Fibroblast of lung (primary cell): ENCODE data around the gene SMAD5. TPM values are rescaled to one million over a fixed set of nuclear protein-coding genes. Genes with fewer than 3 reads are reported as not detected.

Source experiments
- DNase-seq, 2 donors: peaks; one replicate each; pipeline versions ENCODE4 v3.0.0 to v3.0.0-alpha.2; 2010; ENCODE audit warnings: low read depth in 2 of 2
- H2AFZ ChIP-seq: 2 replicates; pipeline ENCODE4 v1.5.1; 2012; ENCODE audit warnings: low read length, control low read depth, inconsistent platforms
- H3K27ac ChIP-seq: 2 replicates; pipeline ENCODE4 v1.5.1; 2011; ENCODE audit warnings: low read length, control low read depth; ENCODE audit not compliant: insufficient read depth
- H3K27me3 ChIP-seq: 2 replicates; pipeline ENCODE4 v1.5.1; 2011; ENCODE audit warnings: mild to moderate bottlenecking, low read length; ENCODE audit not compliant: control insufficient read depth, insufficient read depth
- H3K36me3 ChIP-seq: 2 replicates; pipeline ENCODE4 v1.5.1; 2011; ENCODE audit warnings: low read length; ENCODE audit not compliant: control insufficient read depth, insufficient read depth
- H3K4me1 ChIP-seq: 2 replicates; pipeline ENCODE4 v1.5.1; 2011; ENCODE audit warnings: low read length; ENCODE audit not compliant: control insufficient read depth, insufficient read depth; ENCODE audit errors: extremely low read depth
- H3K4me2 ChIP-seq: 2 replicates; pipeline ENCODE4 v1.5.1; 2011; ENCODE audit warnings: low read length, control low read depth; ENCODE audit not compliant: insufficient read depth; ENCODE audit errors: extremely low read depth
- H3K4me3 ChIP-seq, 4 experiments: fragments of 200-600 bp in 1 of 4; sonication (generic) in 1 of 4; replicated peaks in 1 of 4; 2 replicates each; pipeline ENCODE4 v1.5.1; 2011 to 2016; ENCODE audit warnings: low read length in 4 of 4, low read depth in 3 of 4, mild to moderate bottlenecking in 3 of 4, control low read depth in 2 of 4, inconsistent platforms in 1 of 4, mixed read lengths in 1 of 4; ENCODE audit not compliant: insufficient read depth in 1 of 4; ENCODE audit errors: control extremely low read depth in 1 of 4
- H3K79me2 ChIP-seq: 2 replicates; pipeline ENCODE4 v1.5.1; 2012; ENCODE audit warnings: mild to moderate bottlenecking, low read length, inconsistent platforms; ENCODE audit not compliant: control insufficient read depth, insufficient read depth
- H3K9ac ChIP-seq: 2 replicates; pipeline ENCODE4 v1.5.1; 2011; ENCODE audit warnings: mild to moderate bottlenecking, low read length, control low read depth; ENCODE audit not compliant: insufficient read depth
- H3K9me3 ChIP-seq: 2 replicates; pipeline ENCODE4 v1.5.1; 2012; ENCODE audit warnings: low read depth, low read length; ENCODE audit not compliant: control insufficient read depth, insufficient read depth
- H4K20me1 ChIP-seq: 2 replicates; pipeline ENCODE4 v1.5.1; 2011; ENCODE audit warnings: low read length; ENCODE audit not compliant: control insufficient read depth, insufficient read depth; ENCODE audit errors: extremely low read depth
- EZH2 ChIP-seq: IDR thresholded peaks from 2 replicates; pipeline ENCODE4 v1.5.1; 2012; ENCODE audit warnings: low read length, control low read depth, mild to moderate bottlenecking; ENCODE audit errors: missing control alignments
- polyA plus RNA-seq, 2 donors: library from polyadenylated mRNA; depleted of rRNA in 1 of 2; stranded (reverse) in 1 of 2; unstranded in 1 of 2; fragments of >200 nt; gene quantifications; 2 replicates each; pipeline ENCODE4 v1.2.1, GENCODE V29; 2011 to 2012; ENCODE audit warnings: missing spikeins in 1 of 2
- total RNA-seq: library from RNA; depleted of rRNA; stranded (reverse); fragments of >200 nt; gene quantifications from 2 replicates; pipeline ENCODE4 v1.2.1, GENCODE V29; 2014
- TF ChIP-seq, protein P1 (sequence below), 2 donors: IDR thresholded peaks in 1 of 2; conservative IDR thresholded peaks in 1 of 2; 1 replicate in 1 of 2; 2 replicates in 1 of 2; pipeline ENCODE4 v1.5.1; 2011 to 2012; ENCODE audit warnings: low read length in 2 of 2, control low read depth in 1 of 2, inconsistent platforms in 1 of 2, low read depth in 1 of 2, mild to moderate bottlenecking in 1 of 2

SMAD5 gene
- total and polyA plus RNA-seq, 2 donors (not counting 1 experiment from before 2014, with no cell fraction given), result 44.3 to 128 TPM

DNA sequence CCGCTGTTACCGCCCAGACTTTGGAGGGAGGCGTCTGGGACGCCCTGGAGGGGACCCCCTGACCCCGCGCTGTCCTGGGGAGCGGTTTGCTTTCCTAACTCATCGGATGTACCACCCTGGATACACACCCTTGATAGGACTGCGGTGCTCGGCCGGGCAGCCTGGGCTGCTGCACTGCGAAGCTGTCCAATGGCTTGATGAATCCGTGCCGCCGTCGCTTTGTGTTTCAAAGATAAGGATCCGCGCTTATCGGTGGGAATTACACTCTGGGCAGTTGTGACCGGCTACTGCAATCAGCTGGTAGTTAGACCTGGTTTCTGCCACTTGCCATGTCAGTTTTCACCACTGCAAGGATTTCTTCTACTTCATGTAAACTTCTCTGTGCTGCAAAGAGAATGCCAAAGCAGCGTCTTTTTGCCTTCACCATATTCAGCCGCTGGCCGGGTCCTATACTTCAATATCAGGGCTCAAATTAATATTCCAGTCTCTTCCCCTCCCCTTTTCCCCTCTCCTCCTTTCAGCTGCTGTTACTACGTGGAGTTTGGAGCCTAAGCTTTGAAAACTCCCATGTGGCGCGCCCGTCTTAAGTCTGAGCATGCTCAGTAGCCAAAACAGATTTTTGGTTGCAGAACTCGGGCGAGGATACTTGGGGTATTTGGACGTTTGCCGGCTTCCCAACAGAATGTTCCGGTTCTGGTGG lies 727 bp downstream of the SMAD5 start:
- H3K79me2 ChIP-seq, result peaks cover 55% of the 10 kb centered on the region
- H2AFZ ChIP-seq, result peak overlapping the region; percentile 65
- peak overlapping the region; percentile 76 for H3K4me2 ChIP-seq
- DNase-seq, result peak; percentile 69 to 74
- no peaks in the 10 kb centered on the region for H3K36me3 ChIP-seq
- no peaks in the 10 kb centered on the region for H3K9me3 ChIP-seq
- peaks cover 3% of the 10 kb centered on the region for H4K20me1 ChIP-seq
- peaks cover 8% of the 10 kb centered on the region for H3K4me1 ChIP-seq
- peak overlapping the region; percentile 90 for H3K27ac ChIP-seq
- TF ChIP-seq EZH2, result no peak
- H3K9ac ChIP-seq, result peak overlapping the region; percentile 98
- peak overlapping the region; percentile 60 to 90 (median 82) for H3K4me3 ChIP-seq
- no peaks in the 10 kb centered on the region for H3K27me3 ChIP-seq

DNA sequence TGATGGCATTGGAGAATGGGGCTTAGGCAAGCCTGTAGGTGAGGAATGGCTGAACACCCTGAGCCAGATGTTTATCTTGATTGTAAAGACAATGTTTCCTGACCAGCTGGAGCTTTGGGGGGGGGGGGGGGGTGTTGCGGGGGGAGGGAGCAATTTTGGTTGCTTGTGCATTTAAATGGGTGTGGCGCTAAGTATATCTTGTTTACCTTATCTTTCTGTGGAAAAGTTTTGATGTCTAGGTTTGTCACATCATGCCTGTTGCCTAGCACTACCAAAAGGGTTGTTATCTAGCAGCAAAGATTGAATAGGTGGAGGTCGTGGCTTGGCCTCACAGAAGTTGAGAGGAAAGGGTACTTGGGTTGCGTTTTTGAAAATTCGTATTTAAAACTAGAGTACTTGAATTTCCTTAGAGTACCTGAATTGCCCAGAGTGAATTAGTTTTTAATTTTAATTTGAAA lies 1.3 kb downstream of the SMAD5 start:
- Histone ChIP-seq H3K9me3 (no peaks in the 10 kb centered on the region), H3K27ac (peak overlapping the region; percentile 90), H3K4me3 (peak overlapping the region; percentile 60 to 90 (median 82)), H3K9ac (peak overlapping the region; percentile 98), H3K79me2 (peaks cover 61% of the 10 kb centered on the region), H3K36me3 (no peaks in the 10 kb centered on the region), H3K4me2 (peak overlapping the region; percentile 76), H2AFZ (no peak overlapping the region), H3K4me1 (peaks cover 8% of the 10 kb centered on the region), H4K20me1 (peaks cover 3% of the 10 kb centered on the region), H3K27me3 (no peaks in the 10 kb centered on the region)
- TF ChIP-seq EZH2, result no peak
- TF ChIP-seq, protein P1, sequence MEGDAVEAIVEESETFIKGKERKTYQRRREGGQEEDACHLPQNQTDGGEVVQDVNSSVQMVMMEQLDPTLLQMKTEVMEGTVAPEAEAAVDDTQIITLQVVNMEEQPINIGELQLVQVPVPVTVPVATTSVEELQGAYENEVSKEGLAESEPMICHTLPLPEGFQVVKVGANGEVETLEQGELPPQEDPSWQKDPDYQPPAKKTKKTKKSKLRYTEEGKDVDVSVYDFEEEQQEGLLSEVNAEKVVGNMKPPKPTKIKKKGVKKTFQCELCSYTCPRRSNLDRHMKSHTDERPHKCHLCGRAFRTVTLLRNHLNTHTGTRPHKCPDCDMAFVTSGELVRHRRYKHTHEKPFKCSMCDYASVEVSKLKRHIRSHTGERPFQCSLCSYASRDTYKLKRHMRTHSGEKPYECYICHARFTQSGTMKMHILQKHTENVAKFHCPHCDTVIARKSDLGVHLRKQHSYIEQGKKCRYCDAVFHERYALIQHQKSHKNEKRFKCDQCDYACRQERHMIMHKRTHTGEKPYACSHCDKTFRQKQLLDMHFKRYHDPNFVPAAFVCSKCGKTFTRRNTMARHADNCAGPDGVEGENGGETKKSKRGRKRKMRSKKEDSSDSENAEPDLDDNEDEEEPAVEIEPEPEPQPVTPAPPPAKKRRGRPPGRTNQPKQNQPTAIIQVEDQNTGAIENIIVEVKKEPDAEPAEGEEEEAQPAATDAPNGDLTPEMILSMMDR (conservative IDR thresholded peaks at IDR 0.05 in 1 of 2, IDR thresholded peaks at IDR 0.05 in 1 of 2; ENCODE audit: low read depth in 1 of 2, low read length in 2 of 2), result no peak
- peak in 1 of 2 donors; percentile 6 for DNase-seq

DNA sequence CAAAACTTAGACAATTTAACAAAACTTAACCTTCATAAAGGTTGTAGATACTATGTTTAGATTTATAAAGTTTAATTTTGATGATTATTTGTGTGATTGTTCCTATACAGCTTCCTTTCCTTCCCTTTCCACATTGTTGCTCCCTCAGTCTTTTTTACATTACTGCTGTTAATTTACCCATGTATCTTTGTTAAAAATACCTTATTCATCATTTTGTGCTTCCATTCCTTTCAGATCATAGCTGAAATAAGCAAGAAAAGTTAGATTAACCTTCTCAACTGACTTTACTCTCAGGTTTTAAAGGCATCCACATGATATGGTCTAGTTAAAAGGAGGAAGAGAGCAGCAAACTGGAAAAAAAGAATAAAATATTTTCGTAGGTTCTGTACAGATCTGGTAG lies 2.0 kb downstream of the SMAD5 start:
- peak overlapping the region; percentile 60 to 90 (median 82) for H3K4me3 ChIP-seq
- H3K4me1 ChIP-seq, result peaks cover 8% of the 10 kb centered on the region
- H3K36me3 ChIP-seq, result no peaks in the 10 kb centered on the region
- no peaks in the 10 kb centered on the region for H3K9me3 ChIP-seq
- H3K27ac ChIP-seq, result no peak overlapping the region
- no peaks in the 10 kb centered on the region for H3K27me3 ChIP-seq
- H2AFZ ChIP-seq, result no peak overlapping the region
- peak overlapping the region; percentile 76 for H3K4me2 ChIP-seq
- H3K79me2 ChIP-seq, result peaks cover 68% of the 10 kb centered on the region
- TF ChIP-seq, protein P1 (conservative IDR thresholded peaks at IDR 0.05 in 1 of 2, IDR thresholded peaks at IDR 0.05 in 1 of 2; ENCODE audit: low read depth in 1 of 2, low read length in 2 of 2), result no peak
- no peak overlapping the region for H3K9ac ChIP-seq
- peaks cover 3% of the 10 kb centered on the region for H4K20me1 ChIP-seq
- no peak for DNase-seq
